NOMO-1 treated with dmso at 0.1 percent for 144 hours (cell line): ENCODE results near the gene SNORC.

ENCODE experiments used
- DNase-seq: peaks from one replicate; lab custom pipeline; 2025; ENCODE audit not compliant: unreplicated experiment; lab: John Stamatoyannopoulos, UW

The SNORC gene

DNA sequence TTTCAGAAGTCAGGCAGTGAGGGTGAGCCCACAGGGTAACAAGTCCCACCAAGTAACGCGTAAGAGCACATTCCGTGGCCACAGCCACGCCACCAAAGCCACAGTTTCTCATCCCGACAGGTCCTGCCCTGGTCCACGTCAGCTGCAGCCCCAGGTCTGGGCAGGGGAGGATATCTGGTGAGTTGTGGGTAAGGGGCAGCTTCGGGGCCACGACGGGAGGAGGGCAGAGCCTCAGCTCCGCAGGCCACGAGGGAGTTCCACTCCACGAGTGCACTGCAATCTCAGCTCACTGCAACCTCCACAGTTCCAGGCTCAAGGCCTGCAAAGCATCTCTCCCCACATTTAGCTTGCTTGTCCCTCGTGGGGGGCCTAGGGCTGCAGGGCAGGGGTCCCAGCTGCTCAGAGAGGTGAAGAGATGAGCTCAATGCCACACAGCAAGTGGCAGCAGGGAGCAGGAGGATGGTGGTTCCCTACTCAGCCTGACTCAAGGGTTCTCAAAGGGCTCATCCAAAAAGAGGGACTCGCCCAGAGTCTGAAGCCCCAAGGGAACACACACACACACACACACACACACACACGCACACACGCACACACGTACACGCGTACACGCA is 12.5 kb downstream of the SNORC start:
- no peak for DNase-seq

DNA sequence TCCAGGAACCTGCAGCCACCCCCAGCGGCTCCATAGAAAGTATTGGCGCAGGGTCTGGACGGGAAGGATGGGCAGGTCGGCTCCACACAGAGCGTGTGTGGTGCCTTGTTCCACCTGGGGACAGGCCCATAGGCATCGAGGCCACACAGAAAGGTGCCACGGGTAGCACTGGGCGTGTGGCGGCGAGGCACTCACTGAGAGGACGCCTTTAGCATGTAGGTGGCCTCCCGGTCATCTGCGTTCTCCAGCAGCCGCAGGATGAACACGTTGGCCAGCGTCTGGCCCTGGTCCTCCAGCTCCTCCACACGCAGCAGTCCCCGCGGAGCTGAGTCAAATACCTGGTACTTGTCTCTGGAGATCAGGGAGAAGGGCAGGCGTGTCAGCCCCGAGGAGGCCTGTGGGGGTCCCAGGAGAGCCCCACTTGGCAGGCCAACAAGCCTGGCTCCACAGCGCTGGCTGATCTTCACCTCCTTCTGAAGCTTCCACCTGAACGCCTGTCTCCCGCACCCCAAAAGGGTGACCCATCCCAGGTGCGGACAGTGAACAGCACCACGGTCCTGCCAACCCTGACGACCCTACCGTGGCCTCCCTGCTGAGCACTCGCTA is 13.2 kb downstream of the SNORC start:
- DNase-seq: no peak

DNA sequence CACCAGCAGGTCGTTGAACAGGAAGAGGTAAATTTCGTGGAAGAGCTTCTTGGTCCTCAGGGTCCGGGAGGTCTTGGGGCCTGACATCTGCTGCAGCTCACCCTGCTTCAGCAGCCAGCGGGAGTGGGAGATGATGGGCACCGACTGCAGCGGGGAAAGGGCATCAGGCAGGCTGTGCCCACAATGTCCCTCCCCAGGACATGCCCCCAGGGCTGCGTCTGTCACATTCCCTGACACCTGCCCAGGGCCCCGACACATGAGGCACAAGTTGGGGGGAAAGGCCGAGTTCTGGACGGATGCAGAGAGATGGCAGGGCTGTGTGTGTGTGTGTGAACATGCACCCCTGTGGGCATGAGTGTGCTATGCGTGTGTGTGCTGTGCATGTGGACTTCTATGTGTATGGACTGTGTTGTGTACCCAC is 13.9 kb downstream of the SNORC start:
- DNase-seq: no peak

DNA sequence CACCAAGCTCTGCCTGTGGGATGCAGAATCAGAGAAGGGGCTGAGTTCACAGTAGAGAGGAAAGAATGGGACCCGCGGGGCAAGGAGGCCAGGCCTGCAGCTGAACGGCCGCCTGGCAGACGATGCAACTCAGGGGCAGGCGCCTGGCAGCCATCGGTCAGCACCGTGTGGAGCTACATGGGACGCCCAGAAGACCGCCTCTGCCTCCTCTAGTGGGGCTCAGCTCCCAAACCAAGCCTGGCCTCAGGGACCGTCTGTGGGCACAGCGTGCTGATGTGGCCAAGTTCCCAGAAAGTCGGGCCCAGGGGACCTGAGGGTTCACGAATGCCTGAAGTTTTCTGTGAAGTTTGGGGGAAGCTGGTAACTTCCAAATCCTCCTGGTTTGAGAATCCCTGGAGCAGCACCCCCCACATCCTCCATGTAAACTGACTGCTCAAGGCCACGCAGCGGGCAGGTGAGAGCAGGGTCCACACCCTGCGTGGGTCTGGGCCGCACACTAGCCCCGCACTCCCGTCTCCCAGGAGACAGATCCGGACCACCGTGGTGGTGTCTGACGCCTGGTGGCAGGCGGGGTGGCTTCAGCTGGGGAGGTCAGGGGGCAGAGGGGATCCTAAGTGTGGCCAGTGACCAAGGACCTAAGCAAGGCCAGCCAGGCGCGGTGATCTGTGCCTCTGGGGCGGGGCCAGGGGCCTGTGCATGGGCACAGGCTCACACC is 14.6 kb downstream of the SNORC start:
- DNase-seq: no peak

DNA sequence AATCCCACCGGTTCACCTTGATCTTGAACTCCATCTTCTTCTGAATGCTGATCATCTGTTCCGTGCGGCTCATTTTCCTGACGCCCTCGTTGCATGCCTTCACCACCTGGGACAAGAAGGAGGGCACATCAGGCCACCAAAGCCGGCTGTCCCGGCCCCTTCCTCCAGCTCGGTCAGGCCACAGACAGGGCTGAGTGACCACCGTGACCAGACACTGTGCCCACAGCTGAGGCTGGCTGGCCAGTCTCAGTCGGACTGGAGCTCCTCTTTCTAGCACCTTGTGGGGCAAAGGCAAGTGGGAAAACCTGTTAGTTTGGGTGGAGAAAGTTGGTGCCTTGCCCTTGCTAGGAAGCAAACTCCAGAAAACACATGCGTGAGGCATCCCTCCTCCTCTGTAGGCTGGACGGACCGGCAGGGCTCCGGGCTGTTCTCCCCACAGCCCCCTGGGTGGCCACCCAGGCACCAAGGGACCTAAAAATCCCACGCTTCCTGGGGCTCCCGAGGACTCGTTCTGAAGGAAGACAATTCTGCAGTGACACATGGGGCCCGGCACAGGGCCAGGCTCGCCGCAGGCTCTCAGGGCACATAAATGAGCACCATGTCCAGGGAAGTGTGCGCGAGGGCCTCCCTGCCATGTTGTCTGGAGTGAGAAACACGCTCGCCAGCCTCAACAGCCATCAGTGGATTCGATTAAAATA is 15.3 kb downstream of the SNORC start:
- no peak for DNase-seq

DNA sequence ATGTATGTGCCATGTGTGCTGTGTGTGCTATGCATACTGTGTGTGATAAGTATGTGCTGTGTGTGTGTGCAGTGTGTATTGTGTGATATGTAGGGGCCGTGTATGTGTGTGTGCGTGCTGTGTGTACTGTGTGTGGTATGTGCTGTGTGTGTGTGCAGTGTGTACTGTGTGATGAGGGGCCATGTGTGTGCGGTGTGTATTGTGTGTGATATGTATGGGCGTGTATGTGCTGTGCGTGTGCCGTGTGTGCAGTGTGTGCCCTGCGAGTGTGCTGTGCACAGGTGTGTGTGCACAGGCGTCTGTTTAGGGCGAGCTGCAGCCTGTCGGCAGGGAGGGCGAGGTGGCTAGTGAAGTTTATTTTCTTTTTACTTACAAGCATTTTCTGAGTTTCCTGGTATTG is 16.1 kb downstream of the SNORC start:
- DNase-seq: no peak

DNA sequence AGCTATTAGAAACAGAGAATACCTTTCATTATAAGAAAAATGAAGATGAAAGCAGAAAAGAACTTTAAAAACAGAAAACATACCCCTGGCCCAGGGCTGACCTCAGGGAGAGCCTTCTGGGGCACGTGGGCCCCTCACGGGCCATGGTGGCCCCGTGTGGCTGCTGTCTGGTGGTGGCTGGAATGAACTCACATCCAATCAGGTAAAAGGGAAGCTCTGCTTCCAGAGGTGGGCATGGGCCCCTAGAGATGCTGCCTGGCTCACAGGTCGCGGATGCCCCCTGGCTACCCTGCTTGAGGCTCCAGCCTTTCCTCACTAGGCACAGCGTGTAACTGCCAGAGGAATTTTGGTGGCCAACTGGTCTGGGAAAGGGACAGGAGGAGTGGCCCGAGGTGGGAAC is 16.6 kb downstream of the SNORC start:
- DNase-seq: no peak

DNA sequence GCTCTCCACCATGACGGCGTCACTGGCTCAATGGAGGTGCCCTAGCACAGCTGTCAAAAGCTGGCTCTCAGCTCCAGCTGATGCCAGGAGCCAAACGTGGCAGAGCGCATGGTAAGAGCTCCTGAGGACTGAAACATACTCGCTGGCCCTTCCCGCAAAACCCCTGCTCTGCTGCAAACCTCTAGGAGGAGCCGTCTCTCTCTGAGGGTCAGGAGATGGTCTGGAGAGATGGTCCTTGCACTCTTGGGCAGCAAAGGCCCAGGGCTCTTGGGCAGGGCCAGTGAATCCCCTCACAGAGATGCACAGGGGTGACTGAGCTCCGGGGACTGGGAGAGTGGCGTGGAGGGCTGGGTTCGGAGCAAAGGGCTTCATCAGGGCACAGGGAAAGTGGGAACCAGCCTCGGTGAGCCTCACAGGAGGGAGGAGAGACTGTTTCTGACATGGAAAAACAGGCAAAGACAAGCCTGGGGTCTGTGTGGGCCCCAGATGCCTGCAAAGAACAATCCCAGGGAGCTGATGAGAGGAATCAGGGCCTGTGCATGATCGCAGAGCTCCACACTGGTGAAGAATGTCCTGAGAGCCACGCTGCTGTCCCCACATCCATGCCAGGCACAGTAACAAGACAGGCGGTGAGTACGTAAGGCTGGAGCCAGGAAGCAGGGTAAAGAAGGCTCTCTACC is 17.2 kb downstream of the SNORC start:
- DNase-seq: no peak

DNA sequence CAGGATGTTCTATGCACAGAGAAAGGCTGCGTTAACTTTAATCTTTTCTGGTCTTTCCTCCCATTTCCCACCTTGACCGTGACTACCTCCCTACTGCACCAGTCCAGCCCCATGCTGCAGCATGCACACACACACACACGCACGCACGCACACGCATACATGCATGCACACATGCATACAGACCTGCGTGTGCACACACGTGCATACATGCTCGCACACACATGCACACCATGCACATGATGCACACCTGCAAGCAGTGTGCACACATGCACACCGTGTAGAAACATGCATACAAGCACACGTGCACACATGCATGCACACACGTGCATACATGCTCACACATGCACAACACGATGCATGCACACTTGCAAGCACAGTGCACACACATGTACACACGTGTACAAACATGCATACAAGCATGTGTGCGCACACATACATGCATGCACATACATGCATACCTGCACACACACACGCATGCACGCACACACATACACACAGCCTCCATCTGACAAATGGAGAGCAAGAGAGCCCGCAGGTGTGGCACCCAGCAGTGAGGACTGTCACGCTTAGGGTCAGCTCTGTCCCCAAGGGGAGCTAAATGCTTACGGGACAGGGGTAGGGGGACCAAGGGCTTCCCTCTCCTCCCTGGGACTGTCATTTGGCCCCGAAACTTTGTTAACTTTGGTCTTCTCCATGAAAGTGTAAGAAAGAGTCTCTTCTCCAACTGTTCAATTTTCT is 18.2 kb downstream of the SNORC start:
- no peak for DNase-seq

DNA sequence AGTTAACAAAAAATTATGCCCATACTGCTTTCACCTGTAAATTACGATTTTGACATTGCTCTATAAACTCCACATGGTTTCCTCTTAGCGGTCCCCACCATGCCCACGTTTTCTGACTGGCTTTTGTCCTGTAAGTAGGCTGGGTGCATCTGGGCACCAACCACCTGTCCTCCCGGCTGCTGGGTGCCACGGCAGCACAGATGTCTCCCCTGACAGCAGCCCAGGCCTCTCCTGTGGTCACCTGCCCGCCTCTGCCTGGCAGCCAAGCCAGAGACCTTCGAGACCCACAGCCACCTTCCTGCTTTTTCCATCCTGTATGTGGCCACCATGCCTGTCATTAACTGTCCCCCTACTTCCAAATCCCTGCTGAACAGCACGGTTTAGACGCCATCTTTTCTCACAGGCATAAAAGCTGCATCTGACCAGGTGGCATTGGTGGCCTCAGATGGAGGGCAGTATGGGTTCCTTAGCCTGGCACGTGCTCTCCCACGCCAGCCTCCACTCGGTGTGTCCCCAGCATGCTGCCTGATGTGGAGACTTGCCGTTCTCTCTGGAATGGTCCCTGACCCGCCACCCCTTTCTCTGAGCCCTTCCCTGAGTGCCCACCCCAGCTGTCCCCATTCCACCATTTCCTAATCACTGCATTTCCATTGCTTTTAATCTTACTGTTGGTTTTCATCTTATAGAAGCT is 18.9 kb downstream of the SNORC start:
- DNase-seq: no peak

DNA sequence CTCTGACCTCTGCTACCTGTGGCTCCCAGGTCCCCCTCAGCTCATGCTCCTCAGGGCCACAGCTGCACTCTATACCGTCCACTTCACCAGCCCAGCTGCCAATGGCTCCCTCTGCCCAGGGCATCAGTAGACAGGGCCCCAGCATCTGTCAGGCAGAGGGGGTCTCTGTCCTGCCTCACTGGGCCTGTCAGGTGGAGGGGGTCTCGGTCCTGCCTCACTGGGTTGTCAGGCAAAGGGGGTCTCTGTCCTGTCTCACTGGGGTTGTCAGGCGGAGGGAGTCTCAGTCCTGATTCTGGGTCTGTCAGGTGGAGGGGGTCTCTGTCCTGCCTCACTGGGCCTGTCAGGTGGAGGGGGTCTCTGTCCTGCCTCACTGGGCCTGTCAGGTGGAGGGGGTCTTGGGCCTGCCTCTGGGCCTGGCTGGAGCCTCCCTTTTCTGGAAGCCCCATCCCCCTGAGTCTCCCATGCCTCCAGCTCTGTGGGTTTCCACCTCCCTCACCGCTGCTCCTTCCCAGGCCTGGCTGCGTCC is 19.9 kb downstream of the SNORC start:
- DNase-seq: no peak

DNA sequence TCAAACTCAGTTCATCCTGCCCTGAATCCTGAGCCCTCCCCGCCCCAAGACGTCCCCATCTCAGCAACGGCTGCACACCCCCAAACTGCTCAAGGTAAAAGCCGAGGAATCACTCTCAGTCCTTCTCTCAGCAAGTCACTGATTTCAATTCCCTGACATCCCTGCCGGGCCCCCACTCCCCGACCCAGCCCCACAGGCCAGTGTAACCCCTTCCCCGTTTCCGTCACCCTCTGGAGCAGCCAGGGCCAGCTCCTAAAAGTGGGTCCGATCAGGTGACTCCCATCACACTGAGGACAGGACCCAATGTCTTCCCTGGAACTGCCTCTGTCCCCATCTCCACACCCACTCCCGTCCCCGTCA is 20.5 kb downstream of the SNORC start:
- DNase-seq: no peak

DNA sequence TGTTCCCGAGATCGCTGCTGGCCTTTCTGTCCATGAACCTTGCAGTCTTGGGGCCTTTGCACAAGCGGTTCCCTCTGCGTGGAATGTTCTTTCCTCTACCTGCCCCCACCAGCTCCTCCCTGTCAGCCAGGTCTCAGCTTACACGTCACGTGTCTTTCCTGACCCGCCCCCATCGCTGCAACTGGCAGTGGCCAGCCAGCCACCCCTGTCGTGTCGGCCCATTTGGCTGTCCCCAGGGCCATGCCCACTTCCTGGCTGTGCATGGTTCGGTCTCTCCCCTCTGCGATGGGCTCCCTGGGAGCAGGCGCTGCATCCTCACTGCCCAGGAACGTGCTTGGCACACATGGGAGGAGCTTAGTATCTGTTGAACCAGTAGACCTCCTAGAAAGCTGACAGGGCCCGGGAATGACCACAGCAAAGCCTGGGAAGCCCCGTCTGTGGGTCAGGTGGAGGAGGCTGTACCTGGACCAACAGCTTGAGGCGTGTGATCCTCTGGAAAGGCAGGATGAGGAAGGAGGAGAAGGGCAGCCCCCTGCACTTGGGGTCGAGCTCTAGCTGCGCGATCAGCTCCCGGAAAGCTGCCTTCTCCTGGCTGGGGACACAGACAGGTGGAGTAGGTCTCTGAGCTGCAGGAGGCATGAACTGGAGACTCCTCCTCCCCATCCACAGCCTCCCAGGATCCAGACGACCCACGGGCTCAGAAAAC is 21.0 kb downstream of the SNORC start:
- no peak for DNase-seq

DNA sequence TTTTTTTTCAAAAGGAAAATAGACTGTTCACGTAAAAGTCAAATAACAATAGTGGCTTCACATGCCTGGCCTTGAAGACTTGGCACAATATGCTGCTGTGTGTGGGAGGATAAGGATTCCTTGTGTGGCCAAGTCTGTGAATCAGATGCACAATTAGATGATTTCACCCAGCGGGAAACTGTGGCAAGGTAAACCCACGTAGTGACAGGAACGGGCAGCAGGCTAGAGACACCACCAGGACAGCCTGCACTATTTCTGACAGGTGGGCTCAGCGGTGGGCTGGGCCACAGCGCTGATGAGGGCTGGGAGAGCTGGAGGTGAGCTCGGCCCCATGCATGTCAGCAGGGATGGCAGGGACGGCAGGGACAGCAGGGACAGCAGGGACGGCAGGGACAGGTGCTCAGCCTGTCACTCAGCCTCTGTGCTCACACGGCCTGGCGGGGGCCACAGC is 21.6 kb downstream of the SNORC start:
- no peak for DNase-seq

DNA sequence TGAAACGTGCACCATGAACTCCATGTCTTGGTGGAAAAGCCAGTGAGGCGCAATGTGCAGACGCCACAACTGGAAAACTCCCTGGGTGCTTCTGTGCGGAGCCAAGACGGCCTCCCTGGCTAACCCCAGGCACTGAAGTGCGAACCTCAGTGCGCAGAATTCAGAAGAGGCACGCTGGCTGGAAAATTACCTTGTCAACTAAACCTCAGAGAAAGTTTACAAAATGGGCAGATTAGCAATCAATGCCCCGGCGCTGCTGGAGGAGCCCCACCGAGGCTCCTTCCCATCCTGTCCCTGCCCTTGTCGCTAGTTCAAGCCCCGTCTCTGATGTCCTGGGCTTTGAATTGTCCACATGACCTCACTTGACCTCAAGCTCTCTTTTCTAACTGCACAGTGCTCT is 22.2 kb downstream of the SNORC start:
- no peak for DNase-seq

DNA sequence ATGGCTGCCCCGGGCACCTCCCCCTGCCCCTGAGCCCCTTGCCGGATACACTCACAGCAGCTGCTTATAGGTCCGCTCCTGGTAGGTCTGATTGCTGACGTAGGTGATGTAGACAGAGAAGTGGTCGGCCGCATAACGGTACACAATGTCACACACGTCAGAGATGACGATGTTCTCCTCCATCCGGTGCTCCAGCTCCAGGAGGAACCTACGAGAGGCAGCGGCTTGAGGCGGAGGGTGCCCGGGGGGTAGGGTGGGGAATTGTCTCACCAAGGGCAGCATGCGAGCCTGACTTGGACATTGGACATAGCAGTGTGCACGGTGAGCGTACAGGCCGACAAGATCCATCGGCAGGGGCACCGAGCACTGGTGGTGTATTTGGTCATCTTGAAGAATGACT is 22.8 kb downstream of the SNORC start:
- DNase-seq: no peak

DNA sequence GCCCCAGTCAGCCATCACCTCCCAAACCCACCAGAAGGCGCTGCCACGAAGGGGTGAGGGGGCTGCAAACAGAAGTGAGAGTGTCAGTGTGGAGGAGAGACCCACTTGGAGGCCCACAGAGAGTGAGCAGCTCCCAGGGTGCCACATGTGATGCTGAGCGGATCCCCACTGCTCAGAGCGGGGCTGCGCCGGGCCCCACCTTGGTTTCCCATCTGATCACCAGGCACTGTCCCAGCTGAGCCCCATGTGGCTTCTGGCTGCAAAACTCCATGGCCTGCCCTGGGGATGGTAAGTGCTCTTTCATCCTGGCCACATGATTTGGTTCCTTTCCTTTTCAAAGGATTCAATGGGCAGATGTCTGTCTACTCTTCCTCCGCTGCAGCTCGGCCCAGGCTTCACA is 23.8 kb downstream of the SNORC start:
- no peak for DNase-seq

DNA sequence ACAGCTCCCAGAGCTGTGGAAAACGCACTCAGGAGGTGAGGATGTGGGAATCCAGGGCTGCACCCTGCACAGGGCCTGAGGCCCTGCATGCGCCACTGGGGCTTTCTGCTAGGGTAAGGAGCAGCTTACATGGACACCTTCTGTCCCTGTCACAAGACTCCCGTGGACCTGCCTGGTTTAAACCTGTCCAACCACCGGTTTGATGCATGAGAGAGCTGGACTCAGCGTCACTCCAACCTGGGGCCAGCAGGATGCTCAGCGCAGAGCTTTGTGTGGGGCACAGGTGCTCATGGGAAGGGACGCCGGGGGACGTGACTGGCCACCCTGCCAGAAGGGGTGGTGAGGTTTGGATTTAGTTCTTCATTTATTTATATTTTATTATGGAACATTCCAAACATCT is 24.2 kb downstream of the SNORC start:
- no peak for DNase-seq

DNA sequence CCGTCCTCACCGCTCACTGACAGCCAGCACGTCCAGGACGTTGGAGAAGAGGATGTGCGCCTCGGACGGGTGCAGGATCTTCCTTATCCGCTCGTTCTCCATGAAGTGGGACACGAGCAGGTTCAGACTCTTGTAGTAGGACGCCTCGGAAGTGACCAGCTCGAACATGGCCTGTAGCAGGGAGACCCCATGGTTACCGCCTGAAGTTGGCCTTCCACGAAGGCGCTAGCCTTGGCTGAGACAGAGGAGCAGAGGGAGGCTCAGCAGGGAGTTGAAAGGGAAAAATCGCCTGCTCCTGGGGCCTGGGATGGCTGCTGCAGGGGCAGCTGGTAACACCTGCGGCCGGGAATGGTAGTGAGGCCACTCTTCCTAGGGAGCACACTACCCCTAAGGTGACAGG is 24.7 kb downstream of the SNORC start:
- DNase-seq: no peak
